ENCODE data around the gene TMEM212. TPM values are rescaled to one million over a fixed set of nuclear protein-coding genes. Genes with fewer than 3 reads are reported as not detected.

Gene TMEM212
- total RNA-seq, 1 experiment from 2014 or later = not detected

DNA sequence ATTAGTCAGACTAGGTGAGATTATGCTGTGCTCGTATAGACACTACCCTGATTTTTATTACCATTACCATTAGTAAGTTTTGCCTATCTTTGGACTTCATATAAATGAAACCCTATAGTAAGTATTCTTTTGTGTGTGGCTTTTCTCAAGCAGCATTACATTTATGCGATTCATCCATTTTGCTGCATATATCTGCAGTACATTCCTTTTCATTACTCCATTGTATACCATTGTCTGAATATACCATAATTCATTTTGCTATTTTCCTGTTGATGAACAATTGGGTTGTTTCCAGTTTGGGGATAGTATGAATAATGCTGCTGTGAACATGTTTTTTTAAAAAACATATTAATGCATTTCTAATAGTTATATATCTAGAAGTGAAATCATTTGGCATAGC is 45.3 kb downstream of the TMEM212 start:
- Histone ChIP-seq H3K4me3 (no peak overlapping the region), H3F3A (ENCODE audit: insufficient read depth, low read depth) (no peaks in the 10 kb centered on the region; the same call in 1 of the 2 replicates), H4K20me1 (ENCODE audit: insufficient read depth) (no peaks in the 10 kb centered on the region), H2AFZ (no peak overlapping the region), H3K9me2 (ENCODE audit: insufficient read depth) (no peaks in the 10 kb centered on the region), H3K27ac (no peak overlapping the region), H3K4me2 (no peak overlapping the region), H3K27me3 (ENCODE audit: insufficient read depth, low read depth) (no peaks in the 10 kb centered on the region), H3K9me3 (ENCODE audit: insufficient read depth, low read depth) (peaks cover 3% of the 10 kb centered on the region; the same call in 1 of the 2 replicates), H3K36me3 (ENCODE audit: low read depth) (no peaks in the 10 kb centered on the region), H3K79me2 (ENCODE audit: low read depth) (no peaks in the 10 kb centered on the region), H3K4me1 (replicated peaks; ENCODE audit: insufficient read depth) (no peaks in the 10 kb centered on the region)
- no peak for TF ChIP-seq EZH2 (IDR thresholded peaks at IDR 0.05; ENCODE audit: low read depth)
- no peak for DNase-seq
- ChIA-PET POLR2A (ENCODE audit: unreplicated experiment) (no interaction called here), CTCF (interaction anchor here (0.7 kb wide), 1 partner anchor 154 kb away, joined by 3 read pairs; no protein-coding TSS in a partner anchor)
- intact Hi-C loops (cut with micrococcal nuclease; ENCODE audit: unreplicated experiment) = no loop called here
- BruUV-seq (replicated peaks) = no TSS peak

- POLR2A ChIA-PET (ENCODE audit: unreplicated experiment) = no interaction called here
- H3K36me3 ChIP-seq (ENCODE audit: low read depth) = no peaks in the 10 kb centered on the region
Measured at GRCh38 chr3:171890398-171890797, 47.2 kb downstream of the TMEM212 start.

DNA sequence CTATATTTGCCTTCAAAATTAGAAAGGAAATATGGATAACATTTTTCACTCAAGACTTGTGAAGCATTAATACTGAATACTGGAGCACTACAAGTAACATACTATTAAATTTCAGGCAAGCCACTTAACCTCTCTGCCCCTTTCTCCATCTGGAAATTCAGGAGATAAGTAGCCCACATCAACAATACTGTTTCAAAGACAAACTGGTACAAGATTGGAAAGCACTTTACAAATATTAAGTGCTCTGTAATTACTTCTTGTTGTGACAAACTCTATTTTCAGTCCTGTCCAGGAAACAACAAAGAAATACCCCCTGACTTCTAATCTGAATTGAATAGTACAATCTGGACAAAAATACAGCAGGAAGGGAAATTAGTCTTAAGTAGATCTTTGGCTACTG is 49.3 kb downstream of the TMEM212 start:
- POLR2A ChIA-PET (ENCODE audit: unreplicated experiment) = no interaction called here
- Histone ChIP-seq H3K4me1 (replicated peaks; ENCODE audit: insufficient read depth) (no peaks in the 10 kb centered on the region), H3K9me3 (ENCODE audit: insufficient read depth, low read depth) (peaks cover 3% of the 10 kb centered on the region; the same call in 1 of the 2 replicates), H3K4me3 (no peak overlapping the region), H3K79me2 (ENCODE audit: low read depth) (no peaks in the 10 kb centered on the region), H2AFZ (no peak overlapping the region), H4K20me1 (ENCODE audit: insufficient read depth) (no peaks in the 10 kb centered on the region), H3K36me3 (ENCODE audit: low read depth) (no peaks in the 10 kb centered on the region), H3F3A (ENCODE audit: insufficient read depth, low read depth) (no peaks in the 10 kb centered on the region), H3K4me2 (no peak overlapping the region), H3K27me3 (ENCODE audit: insufficient read depth, low read depth) (no peaks in the 10 kb centered on the region), H3K27ac (no peak overlapping the region), H3K9me2 (ENCODE audit: insufficient read depth) (no peaks in the 10 kb centered on the region)
- DNase-seq = no peak
- CTCF ChIA-PET = interaction anchor here (0.5 kb wide), 1 partner anchor 569 kb away, joined by 3 read pairs; no protein-coding TSS in a partner anchor
- no TSS peak for BruUV-seq (replicated peaks)
- TF ChIP-seq CTCF (conservative IDR thresholded peaks at IDR 0.05) (no peak), EZH2 (IDR thresholded peaks at IDR 0.05; ENCODE audit: low read depth) (no peak)
- intact Hi-C loops (cut with micrococcal nuclease; ENCODE audit: unreplicated experiment) = no loop called here

More at GRCh38 chr3:171890398-171890797, 47.2 kb downstream of the TMEM212 start:
- no peak for DNase-seq
- Histone ChIP-seq H3K27ac (no peak overlapping the region), H3K9me3 (ENCODE audit: insufficient read depth, low read depth) (peaks cover 3% of the 10 kb centered on the region; the same call in 1 of the 2 replicates), H3K4me2 (no peak overlapping the region), H3K4me3 (no peak overlapping the region), H3K79me2 (ENCODE audit: low read depth) (no peaks in the 10 kb centered on the region), H3K27me3 (ENCODE audit: insufficient read depth, low read depth) (no peaks in the 10 kb centered on the region), H3K4me1 (replicated peaks; ENCODE audit: insufficient read depth) (no peaks in the 10 kb centered on the region), H4K20me1 (ENCODE audit: insufficient read depth) (no peaks in the 10 kb centered on the region), H2AFZ (no peak overlapping the region), H3K9me2 (ENCODE audit: insufficient read depth) (no peaks in the 10 kb centered on the region), H3F3A (ENCODE audit: insufficient read depth, low read depth) (no peaks in the 10 kb centered on the region)
- intact Hi-C loops (cut with micrococcal nuclease; ENCODE audit: unreplicated experiment) = no loop called here
- CTCF ChIA-PET = no interaction called here
- no TSS peak for BruUV-seq (replicated peaks)
- TF ChIP-seq EZH2 (IDR thresholded peaks at IDR 0.05; ENCODE audit: low read depth) = no peak
- no peak for TF ChIP-seq CTCF (conservative IDR thresholded peaks at IDR 0.05)

GRCh38 chr3:171895291-171895690 is 52.1 kb downstream of the TMEM212 start:
- POLR2A ChIA-PET (ENCODE audit: unreplicated experiment) = interaction anchor here (0.7 kb wide), 1 partner anchor 72 kb away, joined by 9 read pairs; no protein-coding TSS in a partner anchor
- Histone ChIP-seq H3K79me2 (ENCODE audit: low read depth) (no peaks in the 10 kb centered on the region), H3K27ac (no peak overlapping the region), H3K27me3 (ENCODE audit: insufficient read depth, low read depth) (no peaks in the 10 kb centered on the region), H3K4me3 (no peak overlapping the region), H3K9me2 (ENCODE audit: insufficient read depth) (no peaks in the 10 kb centered on the region), H3K4me2 (no peak overlapping the region), H2AFZ (no peak overlapping the region), H3K4me1 (replicated peaks; ENCODE audit: insufficient read depth) (no peaks in the 10 kb centered on the region), H3F3A (ENCODE audit: insufficient read depth, low read depth) (no peaks in the 10 kb centered on the region), H3K9me3 (ENCODE audit: insufficient read depth, low read depth) (no peaks in the 10 kb centered on the region), H3K36me3 (ENCODE audit: low read depth) (no peaks in the 10 kb centered on the region), H4K20me1 (ENCODE audit: insufficient read depth) (no peaks in the 10 kb centered on the region)
- intact Hi-C loops (cut with micrococcal nuclease; ENCODE audit: unreplicated experiment) = no loop called here
- BruUV-seq (replicated peaks) = no TSS peak
- CTCF ChIA-PET = no interaction called here
- DNase-seq = no peak
- TF ChIP-seq CTCF (conservative IDR thresholded peaks at IDR 0.05) (no peak), EZH2 (IDR thresholded peaks at IDR 0.05; ENCODE audit: low read depth) (no peak)

All from PC-9 (cell line).